Natural killer cell (primary cell): ENCODE results near the gene RTL10. TPM values are rescaled to one million over a fixed set of nuclear protein-coding genes. Genes with fewer than 3 reads are reported as not detected.

ENCODE experiments used
- ATAC-seq, 3 donors: fragments of 150-1000 bp in 2 of 3; fragments of 200-7000 bp in 1 of 3; cut with Tn5 transposase; 1 replicate in 1 of 3; 2 replicates in 2 of 3; pipeline ENCODE4 v1.10.0; 2021; ENCODE audit warnings: mild to moderate bottlenecking in 2 of 3, moderate library complexity in 2 of 3
- DNase-seq, 2 donors: peaks; one replicate each; pipeline versions ENCODE4 v3.0.0 to v3.0.0-alpha.2; 2013 to 2021; ENCODE audit warnings: mixed read lengths in 1 of 2
- H3K27ac ChIP-seq: one replicate; pipeline ENCODE4 v1.5.1; 2013; ENCODE audit warnings: mild to moderate bottlenecking, low read length
- H3K27me3 ChIP-seq: one replicate; pipeline ENCODE4 v1.6.1; 2013; ENCODE audit warnings: low read length; ENCODE audit not compliant: control insufficient read depth, insufficient read depth
- H3K36me3 ChIP-seq: one replicate; pipeline ENCODE4 v1.6.1; 2013; ENCODE audit warnings: low read length; ENCODE audit not compliant: control insufficient read depth, insufficient read depth
- H3K4me1 ChIP-seq: one replicate; pipeline ENCODE4 v1.6.1; 2013; ENCODE audit warnings: low read length; ENCODE audit not compliant: control insufficient read depth, insufficient read depth
- H3K4me3 ChIP-seq: one replicate; pipeline ENCODE4 v1.5.1; 2013; ENCODE audit warnings: low read length
- H3K9me3 ChIP-seq: one replicate; pipeline ENCODE4 v1.6.1; 2013; ENCODE audit warnings: low read length; ENCODE audit not compliant: control insufficient read depth, insufficient read depth
- H3K27ac Mint-ChIP-seq, 2 donors: one replicate each; pipeline ENCODE4 v1.8.0; 2022; ENCODE audit warnings: mild to moderate bottlenecking in 2 of 2, mixed read lengths in 2 of 2, moderate library complexity in 1 of 2
- H3K27me3 Mint-ChIP-seq, 2 donors: one replicate each; pipeline ENCODE4 v1.8.0; 2022; ENCODE audit warnings: low read depth in 2 of 2, mixed read lengths in 2 of 2
- H3K36me3 Mint-ChIP-seq: one replicate; pipeline ENCODE4 v1.8.0; 2022; ENCODE audit warnings: mixed read lengths
- H3K4me1 Mint-ChIP-seq, 2 donors: one replicate each; pipeline ENCODE4 v1.8.0; 2022; ENCODE audit warnings: mixed read lengths in 2 of 2
- H3K4me3 Mint-ChIP-seq: one replicate; pipeline ENCODE4 v1.8.0; 2022; ENCODE audit warnings: mild to moderate bottlenecking, moderate library complexity, mixed read lengths
- H3K9me3 Mint-ChIP-seq, 2 donors: one replicate each; pipeline ENCODE4 v1.8.0; 2022; ENCODE audit warnings: mixed read lengths in 2 of 2
- WGBS: methylation state at CpG from one replicate; pipeline ENCODE4 v1.1.7; 2013; ENCODE audit warnings: missing lambda C conversion rate; ENCODE audit not compliant: insufficient coverage; 5-methylcytosine and 5-hydroxymethylcytosine counted together
- intact Hi-C: fragments of 100-400 bp; cut with micrococcal nuclease; formaldehyde crosslinking; loops from one replicate; pipeline ENCODE4 v1.14.2; 2022
- total RNA-seq, 4 donors: library from RNA; stranded (reverse); fragments of 120-200 nt in 1 of 4; gene quantifications; one replicate each; pipeline versions ENCODE4 v1.2.3 to v1.2.4, GENCODE V29; 2013 to 2022
- TF ChIP-seq, protein P1 (sequence below): fragments of 200-600 bp; IDR thresholded peaks from one replicate; pipeline ENCODE4 v1.8.0; 2022; ENCODE audit warnings: antibody characterized with exemption

RTL10 gene
- total RNA-seq, 3 donors from 2014 or later (not counting 1 experiment from before 2014, with no cell fraction given), result 6.4 to 12.5 (median 11.7) TPM

- no peaks in the 10 kb centered on the region for H3K9me3 Mint-ChIP-seq
- H3K27me3 ChIP-seq, result no peaks in the 10 kb centered on the region
- intact Hi-C loops, result no loop called here
- no peaks in the 10 kb centered on the region for H3K9me3 ChIP-seq
- no peaks in the 10 kb centered on the region for H3K36me3 Mint-ChIP-seq
- H3K4me3 ChIP-seq, result no peak overlapping the region
- H3K27me3 Mint-ChIP-seq, result no peaks in the 10 kb centered on the region
- H3K4me1 Mint-ChIP-seq, result peaks cover 19 to 30% of the 10 kb centered on the region in 2 donors
- DNase-seq, result no peak
- no peak overlapping the region for H3K4me3 Mint-ChIP-seq
- H3K27ac Mint-ChIP-seq, result peak overlapping the region in 1 of 2 donors; percentile 27
- 96% methylated on average over 9 of the region's 9 CpGs for WGBS
- H3K36me3 ChIP-seq, result peaks cover 7% of the 10 kb centered on the region
- ATAC-seq, result no peak
- H3K4me1 ChIP-seq, result peaks cover 20% of the 10 kb centered on the region
- TF ChIP-seq, protein P1, sequence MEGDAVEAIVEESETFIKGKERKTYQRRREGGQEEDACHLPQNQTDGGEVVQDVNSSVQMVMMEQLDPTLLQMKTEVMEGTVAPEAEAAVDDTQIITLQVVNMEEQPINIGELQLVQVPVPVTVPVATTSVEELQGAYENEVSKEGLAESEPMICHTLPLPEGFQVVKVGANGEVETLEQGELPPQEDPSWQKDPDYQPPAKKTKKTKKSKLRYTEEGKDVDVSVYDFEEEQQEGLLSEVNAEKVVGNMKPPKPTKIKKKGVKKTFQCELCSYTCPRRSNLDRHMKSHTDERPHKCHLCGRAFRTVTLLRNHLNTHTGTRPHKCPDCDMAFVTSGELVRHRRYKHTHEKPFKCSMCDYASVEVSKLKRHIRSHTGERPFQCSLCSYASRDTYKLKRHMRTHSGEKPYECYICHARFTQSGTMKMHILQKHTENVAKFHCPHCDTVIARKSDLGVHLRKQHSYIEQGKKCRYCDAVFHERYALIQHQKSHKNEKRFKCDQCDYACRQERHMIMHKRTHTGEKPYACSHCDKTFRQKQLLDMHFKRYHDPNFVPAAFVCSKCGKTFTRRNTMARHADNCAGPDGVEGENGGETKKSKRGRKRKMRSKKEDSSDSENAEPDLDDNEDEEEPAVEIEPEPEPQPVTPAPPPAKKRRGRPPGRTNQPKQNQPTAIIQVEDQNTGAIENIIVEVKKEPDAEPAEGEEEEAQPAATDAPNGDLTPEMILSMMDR, result no peak
- no peak overlapping the region for H3K27ac ChIP-seq
Observed at GRCh38 chr22:19849835-19850762, 4.6 kb downstream of the RTL10 start.

DNA sequence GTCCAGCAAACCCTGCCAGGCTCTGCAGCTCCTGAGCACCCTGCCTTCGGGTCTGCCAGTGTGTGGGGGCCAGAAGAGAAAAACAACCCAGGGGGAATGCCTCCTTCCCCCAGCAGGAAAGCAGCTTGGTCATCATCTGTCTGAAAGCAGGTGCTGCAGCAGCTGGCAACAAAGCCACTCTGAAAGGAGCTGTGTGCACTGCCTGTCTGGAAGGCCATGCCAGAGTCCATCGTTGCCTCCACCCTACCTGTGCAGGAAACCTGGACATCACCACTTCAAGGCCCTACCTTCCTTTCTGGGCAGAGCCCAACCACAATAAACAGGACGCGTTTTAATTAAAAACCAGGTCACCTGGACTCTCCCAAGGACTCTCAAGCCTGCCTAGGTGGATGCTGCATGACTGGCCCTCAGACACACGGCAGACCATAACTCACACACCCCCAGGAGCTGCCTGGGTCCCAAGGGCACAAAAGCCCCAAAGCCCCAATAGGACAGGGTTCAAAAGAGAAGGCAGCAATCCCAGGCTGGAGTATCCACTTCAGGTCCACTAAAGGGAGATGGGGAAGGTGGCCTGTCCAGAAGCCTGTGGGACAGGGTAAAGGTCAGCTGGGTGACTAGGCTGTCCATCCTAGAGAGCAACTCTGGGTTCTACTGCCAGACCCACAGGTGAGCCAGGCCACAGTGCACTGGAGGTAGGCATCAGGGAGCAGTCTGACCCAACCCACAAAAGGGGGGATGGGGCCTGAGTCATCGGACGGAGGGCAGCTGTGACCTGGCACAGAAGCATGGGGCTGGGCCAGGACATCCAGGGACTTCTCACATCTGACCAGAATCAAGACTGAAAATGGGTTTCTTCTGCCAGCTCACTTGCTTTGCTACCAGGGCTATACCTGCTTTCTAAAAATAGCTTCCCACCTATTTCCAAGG, 6.1 kb downstream of the RTL10 start:
- Histone ChIP-seq H3K27ac (no peak overlapping the region), H3K4me3 (no peak overlapping the region), H3K4me1 (peaks cover 25% of the 10 kb centered on the region), H3K9me3 (no peaks in the 10 kb centered on the region), H3K27me3 (no peaks in the 10 kb centered on the region), H3K36me3 (peaks cover 7% of the 10 kb centered on the region)
- DNase-seq, result no peak
- Mint-ChIP-seq H3K9me3 (no peaks in the 10 kb centered on the region), H3K27ac (no peak overlapping the region), H3K4me3 (no peak overlapping the region), H3K36me3 (no peaks in the 10 kb centered on the region), H3K4me1 (peaks cover 11 to 24% of the 10 kb centered on the region in 2 donors), H3K27me3 (no peaks in the 10 kb centered on the region)
- ATAC-seq, result no peak
- TF ChIP-seq, protein P1, result no peak
- intact Hi-C loops, result no loop called here
- 72% methylated on average over 7 of the region's 7 CpGs for WGBS

DNA sequence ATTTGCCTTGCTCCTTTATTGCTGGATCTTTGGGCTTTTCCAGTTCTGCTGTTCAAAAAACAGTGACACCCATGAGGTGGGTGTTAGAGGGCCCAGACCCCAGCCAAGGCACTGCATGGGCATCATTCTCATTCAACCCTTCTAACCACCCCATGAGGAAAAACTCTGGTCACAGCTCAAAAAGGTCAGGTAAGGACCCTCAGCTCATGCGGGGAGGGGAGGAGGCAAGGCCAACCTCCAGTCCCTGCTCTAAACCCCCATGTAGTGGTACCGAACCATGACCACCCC, 7.4 kb downstream of the RTL10 start:
- no peaks in the 10 kb centered on the region for H3K9me3 ChIP-seq
- intact Hi-C loops, result no loop called here
- H3K27ac ChIP-seq, result no peak overlapping the region
- no peak overlapping the region for H3K4me3 ChIP-seq
- peaks cover 18% of the 10 kb centered on the region for H3K4me1 ChIP-seq
- H3K27me3 ChIP-seq, result no peaks in the 10 kb centered on the region
- H3K4me3 Mint-ChIP-seq, result no peak overlapping the region
- no peaks in the 10 kb centered on the region for H3K27me3 Mint-ChIP-seq
- H3K36me3 Mint-ChIP-seq, result no peaks in the 10 kb centered on the region
- ATAC-seq (no peak), DNase-seq (no peak)
- H3K36me3 ChIP-seq, result peaks cover 7% of the 10 kb centered on the region
- whole genome bisulfite sequencing, result 95% methylated on average over 2 of the region's 2 CpGs
- no peaks in the 10 kb centered on the region for H3K9me3 Mint-ChIP-seq
- TF ChIP-seq, protein P1, result no peak
- no peak overlapping the region for H3K27ac Mint-ChIP-seq
- peaks cover 0 to 12% of the 10 kb centered on the region in 2 donors for H3K4me1 Mint-ChIP-seq
